GM18861 (cell line): ENCODE measurements around the gene DEFB114.

Experiments used
- ATAC-seq: cut with Tn5 transposase; IDR thresholded peaks from one replicate; pipeline ENCODE4 v1.9.1; 2021; ENCODE audit not compliant: unreplicated experiment

DEFB114 gene

DNA sequence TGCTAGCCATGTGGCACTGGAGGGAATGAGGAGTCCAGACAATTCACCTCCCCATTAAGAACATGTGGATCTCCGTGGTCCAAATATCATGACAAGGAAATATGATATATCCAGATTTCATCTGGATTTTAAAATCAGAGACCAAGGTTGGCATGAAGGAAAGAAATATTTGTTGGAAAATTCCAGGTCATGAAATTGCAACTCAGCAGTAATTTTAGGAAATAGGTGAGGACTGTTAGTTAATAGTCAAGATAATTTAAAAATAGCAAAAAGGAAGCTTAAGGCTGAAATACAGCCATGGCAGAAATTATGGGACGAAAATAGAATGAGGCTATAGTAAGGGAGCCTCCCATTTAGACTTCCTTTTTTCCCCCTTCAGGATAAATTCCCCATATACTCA lies 26.9 kb downstream of the DEFB114 start:
- ATAC-seq, result no peak

DNA sequence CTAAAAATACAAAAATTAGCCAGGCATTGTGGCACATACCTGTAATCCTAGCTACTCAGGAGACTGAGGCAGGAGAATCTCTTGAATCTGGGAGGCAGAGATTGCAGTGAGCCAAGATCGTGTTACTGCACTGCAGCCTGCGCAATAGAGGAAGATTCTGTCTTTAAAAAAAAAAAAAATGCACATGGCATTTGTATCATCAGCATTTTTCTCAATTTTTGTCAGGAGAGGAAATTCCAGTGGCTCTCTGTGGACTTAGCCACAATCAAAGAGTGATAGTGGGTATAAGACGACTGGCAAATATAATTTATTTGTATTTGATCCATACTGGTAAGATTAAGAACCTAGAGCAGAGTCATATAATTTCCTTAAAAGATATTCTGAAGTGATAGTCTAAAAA lies 28.6 kb downstream of the DEFB114 start:
- no peak for ATAC-seq

DNA sequence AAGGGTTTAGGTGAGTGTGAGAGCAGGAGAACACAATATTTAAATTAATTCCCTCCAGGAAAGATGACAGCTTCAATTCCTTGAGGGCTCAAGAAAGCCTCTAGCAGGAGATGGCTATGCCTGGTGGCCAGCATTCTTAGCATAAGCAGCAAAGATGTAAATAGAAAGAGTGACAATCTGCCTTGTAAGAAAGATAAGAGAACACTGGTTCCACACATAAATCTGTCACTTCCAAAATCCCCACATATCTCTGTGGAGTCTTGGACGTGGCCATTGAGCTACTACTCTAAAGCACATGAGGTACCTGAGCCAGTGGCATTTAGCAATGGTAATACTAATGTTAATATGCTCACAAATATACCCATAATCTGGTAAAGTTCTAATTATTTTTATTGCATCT lies 29.2 kb downstream of the DEFB114 start:
- ATAC-seq, result no peak

DNA sequence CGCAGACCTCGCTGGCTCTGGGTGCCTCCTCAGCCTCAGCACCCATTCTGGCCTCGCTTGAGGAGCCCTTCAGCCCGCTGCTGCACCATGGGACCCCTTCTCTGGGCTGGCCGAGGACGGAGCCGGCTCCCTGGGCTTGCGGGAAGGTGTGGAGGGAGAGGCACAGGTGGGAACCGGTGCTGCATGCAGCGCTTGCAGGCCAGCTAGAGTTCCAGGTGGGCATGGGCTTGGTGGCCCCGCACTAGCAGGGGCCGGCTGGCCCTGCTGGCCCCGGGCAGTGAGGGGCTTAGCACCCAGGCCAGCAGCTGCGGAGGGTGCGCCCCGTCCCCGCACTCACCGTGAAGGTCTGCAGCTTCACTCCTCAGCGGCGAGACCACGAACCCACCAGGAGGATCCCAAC lies 30.4 kb downstream of the DEFB114 start:
- ATAC-seq, result no peak

DNA sequence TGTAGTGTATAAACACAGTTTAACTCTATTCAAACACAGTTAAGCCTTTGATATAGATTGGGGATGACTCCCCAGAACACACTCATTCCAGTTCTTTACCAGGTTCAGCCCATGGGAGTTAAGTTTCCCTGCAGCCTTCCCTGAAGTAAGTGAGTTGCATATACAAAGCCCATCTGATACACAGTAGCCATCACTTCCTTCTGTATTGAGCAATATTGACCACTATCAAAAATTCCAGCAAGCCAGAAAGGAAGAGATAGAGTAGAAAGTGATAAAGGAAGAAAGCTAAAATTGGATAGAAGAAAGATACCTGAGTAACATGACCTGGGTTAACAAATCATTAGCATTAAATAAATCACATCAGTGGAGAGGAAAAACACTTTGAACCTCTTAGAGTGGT lies 34.6 kb downstream of the DEFB114 start:
- ATAC-seq, result no peak

DNA sequence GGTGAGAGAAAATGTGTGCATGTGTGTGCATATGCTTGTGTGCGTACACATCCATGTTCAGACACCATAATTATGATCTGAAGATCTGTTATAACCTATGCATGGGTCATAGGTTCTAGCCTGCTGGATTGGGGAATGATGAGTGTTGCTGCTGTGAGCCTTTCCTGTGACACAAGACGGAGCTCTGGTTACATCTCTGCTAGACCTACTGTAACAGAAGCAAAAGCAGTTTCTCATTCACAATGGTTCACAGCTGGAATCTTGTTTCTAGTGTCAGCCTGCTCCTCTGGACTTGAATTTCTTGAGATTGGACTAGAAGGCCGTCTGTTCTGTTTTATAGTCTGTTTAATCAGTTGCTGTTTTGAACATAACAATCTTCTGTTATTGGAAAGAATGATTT lies 40.1 kb downstream of the DEFB114 start:
- no peak for ATAC-seq

DNA sequence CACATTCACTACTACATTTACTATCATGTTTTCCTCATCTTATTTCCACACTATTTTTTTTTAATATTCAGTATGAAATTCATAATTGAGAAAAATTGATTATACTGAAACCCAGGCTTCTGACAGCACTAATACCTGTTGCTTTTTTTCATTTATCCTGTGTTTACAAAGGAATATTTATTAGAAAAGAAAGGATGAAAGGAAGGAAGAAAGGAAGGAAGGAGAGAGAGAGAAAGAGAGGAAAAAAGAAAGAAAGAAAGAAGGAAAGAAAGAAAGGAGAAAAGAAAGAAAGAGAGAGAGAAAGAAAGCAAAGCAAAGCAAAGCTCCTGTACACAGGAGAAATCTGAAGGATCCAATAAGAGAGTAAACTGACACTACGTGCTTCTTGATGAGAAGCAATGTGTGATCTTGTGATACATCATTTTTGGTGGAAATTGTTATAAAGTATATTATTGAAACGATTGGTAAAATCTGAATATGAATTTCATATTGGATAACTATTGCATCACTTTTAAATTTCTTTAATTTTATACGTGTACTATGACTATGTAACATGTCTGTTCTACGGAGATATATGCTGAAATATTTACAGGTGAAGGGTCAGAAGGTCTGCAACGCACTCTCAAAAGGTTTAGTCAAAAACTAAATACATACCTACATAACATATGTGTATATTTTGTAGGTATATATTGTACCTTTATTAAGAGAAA lies 43.9 kb downstream of the DEFB114 start:
- no peak for ATAC-seq

DNA sequence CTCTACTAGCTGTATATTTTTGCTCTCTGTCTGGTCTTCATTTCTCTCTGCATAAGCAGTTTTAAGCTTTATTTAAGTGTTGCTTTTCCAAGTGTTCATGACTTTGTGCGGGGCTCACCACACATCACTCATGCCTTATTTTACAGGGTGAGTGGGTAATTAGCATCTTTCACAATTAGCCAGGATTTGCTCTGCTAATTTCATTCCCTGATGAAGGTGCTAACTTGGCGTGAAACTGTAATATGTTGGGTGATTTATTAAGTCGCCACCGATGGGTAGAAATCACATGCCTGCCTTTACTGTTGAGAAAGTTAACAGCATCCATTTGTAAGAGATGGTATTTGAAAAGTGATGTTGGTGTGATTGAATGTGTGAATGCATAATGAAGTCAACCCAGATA lies 44.7 kb downstream of the DEFB114 start:
- no peak for ATAC-seq

DNA sequence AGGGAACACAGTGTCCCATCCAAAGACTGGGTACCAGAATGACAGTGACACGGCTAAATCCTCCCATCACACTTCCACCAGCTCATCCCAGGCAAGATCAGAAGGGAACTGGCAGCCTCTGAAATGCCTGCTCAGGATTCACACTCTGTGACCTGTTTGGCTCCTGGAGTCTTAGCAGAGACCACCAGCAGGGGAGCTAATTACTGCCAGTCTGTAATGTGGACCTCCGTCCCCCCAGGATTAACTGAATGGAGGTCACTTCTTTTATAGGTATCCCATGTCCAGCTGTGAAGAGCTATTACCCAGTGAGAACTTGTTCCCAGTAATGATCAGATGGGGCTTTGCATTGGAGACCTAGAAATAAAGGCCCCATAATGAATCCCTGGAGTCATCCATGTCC lies 45.2 kb downstream of the DEFB114 start:
- no peak for ATAC-seq

DNA sequence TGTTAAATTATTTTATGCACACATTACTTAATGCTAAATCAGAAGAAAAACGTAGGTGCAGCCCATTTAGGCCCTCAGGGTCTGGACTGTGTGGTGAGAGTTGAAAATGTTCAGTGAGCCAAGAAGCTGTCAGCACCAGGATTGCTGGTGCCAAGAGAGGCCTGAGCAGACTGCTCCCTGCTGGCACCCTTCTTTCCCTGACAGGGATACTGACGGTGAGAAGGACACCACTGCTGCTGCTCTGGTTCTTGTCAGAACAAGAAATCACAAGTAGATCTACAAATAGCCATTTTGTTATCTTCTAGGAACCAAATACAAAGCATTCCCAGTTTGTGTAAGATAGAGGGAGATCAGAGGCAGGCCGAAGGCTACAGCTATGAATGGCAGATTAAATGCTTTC lies 48.9 kb downstream of the DEFB114 start:
- no peak for ATAC-seq

DNA sequence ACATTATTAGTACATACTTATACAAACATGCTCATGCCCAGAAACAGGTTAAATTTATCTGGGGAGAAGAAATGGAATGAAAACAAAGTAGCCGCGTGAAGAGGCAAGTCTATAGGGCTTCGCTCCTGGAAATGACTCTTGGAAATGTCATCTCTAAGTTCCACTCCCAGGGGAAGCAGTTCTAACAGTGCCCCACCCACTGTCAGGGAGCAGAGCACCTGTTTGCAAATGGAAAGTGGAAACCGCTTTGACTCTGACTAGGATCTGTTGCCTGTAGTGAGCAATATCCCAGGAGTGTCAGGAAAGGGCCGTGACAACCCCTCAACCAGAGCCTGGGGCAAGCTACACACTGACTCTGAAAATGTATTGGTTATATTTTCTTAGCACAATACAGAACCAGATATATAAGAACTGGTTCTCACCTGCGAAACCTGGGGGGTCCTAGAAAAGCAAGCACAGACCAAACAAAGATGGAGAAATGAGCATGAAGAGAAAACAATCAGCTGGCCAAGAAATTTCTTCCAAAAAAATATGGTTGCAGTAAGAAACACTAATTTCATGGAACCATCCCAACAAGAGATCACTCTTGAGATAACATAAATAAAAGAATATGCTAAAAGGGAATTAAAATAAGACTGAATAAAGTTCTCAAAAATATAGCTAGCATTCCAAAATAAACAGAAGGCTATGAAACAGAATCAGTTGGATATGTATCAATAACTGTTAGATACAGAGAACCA lies 50.2 kb downstream of the DEFB114 start:
- no peak for ATAC-seq

DNA sequence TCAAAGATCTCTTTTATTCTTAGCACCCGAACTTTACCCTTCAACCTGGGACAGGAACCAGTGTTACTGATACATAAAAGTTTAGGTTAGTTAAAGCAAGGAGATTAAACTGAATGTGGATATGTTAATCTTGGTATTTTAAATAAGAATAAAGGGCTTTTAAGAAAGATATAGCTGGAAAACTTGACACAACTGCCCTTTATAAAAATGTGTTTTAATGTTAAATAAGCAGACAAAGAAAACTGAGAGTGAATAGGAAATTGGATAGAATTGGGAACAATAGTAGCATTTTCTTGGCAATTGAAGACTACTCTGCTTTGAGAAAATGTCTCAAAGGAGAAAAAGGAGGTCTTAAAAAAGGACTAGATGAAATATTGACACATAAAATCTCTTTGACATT lies 51.8 kb downstream of the DEFB114 start:
- ATAC-seq, result no peak

DNA sequence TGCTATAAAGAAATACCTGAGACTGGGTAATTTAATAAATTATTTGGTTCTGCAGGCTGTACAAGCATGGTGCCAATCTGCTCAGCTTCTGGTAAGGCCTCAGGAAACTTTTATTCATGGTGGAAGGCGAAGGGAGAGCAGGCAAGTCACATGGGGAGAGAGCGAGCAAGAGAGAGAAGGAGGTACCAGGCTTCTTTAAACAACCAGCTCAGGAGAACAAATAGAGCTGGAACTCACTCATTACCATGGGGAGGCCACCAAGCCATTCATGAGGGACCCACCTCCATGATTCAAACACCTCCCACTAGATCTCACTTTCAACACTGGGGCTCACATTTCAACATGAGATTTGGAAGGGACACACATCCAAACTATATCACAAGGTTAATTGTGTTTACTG lies 52.7 kb downstream of the DEFB114 start:
- ATAC-seq, result no peak
